ENCODE results near the gene KCNC4. TPM values are rescaled to one million over a fixed set of nuclear protein-coding genes. Genes with fewer than 3 reads are reported as not detected.

Gene KCNC4
- total and polyA plus RNA-seq, 2 experiments from 2014 or later, result 8.9 to 12.1 TPM

GRCh38 chr1:110254604-110255391 is 44.7 kb downstream of the KCNC4 start:
- Histone ChIP-seq H3K9me3 (ENCODE audit: low read depth) (no peaks in the 10 kb centered on the region), H3K9me2 (ENCODE audit: insufficient read depth) (no peaks in the 10 kb centered on the region), H3K4me3 (no peak overlapping the region), H3F3A (ENCODE audit: insufficient read depth) (no peaks in the 10 kb centered on the region), H3K27me3 (replicated peaks; ENCODE audit: insufficient read depth) (no peaks in the 10 kb centered on the region), H3K36me3 (ENCODE audit: low read depth) (no peaks in the 10 kb centered on the region), H3K4me2 (ENCODE audit: unreplicated experiment) (no peak overlapping the region), H3K79me2 (ENCODE audit: insufficient read depth) (no peaks in the 10 kb centered on the region), H3K9ac (no peak overlapping the region), H3K4me1 (ENCODE audit: insufficient read depth) (peaks cover 12% of the 10 kb centered on the region), H2AFZ (no peak overlapping the region), H3K27ac (no peak overlapping the region), H4K20me1 (ENCODE audit: insufficient read depth) (no peaks in the 10 kb centered on the region)
- DNase-seq, result no peak
- WGBS, 2 experiments (ENCODE audit: low coverage in 1 of 2, low lambda C conversion rate in 2 of 2, missing lambda C conversion rate in 2 of 2), result 58 to 64% methylated on average over 6 of the region's 6 CpGs
- TF ChIP-seq EZH2phosphoT487 (IDR thresholded peaks at IDR 0.05; ENCODE audit: insufficient read depth, low read depth) (no peak), EZH2 (IDR thresholded peaks at IDR 0.05; ENCODE audit: insufficient read depth, poor library complexity, severe bottlenecking) (no peak)
- in situ Hi-C loops (cut with MboI), result no loop called here

DNA sequence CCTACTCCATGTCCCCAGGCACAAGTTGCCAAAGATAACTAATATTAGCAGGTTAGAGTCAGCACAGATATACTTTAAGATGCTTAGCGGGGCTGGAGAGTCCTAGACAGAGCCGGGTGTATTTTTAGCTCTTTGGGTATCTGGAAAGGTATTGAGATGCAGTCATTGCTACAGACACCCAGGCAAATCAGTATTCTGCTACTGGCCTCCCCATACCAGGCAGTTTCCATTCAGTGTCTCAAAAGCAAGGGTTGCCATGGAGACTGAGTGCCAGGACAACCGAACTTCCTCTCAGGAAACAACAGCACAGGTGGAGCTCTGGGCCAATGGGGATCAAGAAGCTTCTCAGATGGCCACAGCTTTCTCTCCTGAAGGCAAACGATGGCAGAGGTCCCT is 45.3 kb downstream of the KCNC4 start:
- H3K4me2 ChIP-seq (ENCODE audit: unreplicated experiment), result no peak overlapping the region
- no peaks in the 10 kb centered on the region for H4K20me1 ChIP-seq (ENCODE audit: insufficient read depth)
- H3K79me2 ChIP-seq (ENCODE audit: insufficient read depth), result no peaks in the 10 kb centered on the region
- no peak overlapping the region for H3K9ac ChIP-seq
- H3K36me3 ChIP-seq (ENCODE audit: low read depth), result no peaks in the 10 kb centered on the region
- peaks cover 12% of the 10 kb centered on the region for H3K4me1 ChIP-seq (ENCODE audit: insufficient read depth)
- H3K27ac ChIP-seq, result no peak overlapping the region
- TF ChIP-seq EZH2phosphoT487 (IDR thresholded peaks at IDR 0.05; ENCODE audit: insufficient read depth, low read depth) (no peak), EZH2 (IDR thresholded peaks at IDR 0.05; ENCODE audit: insufficient read depth, poor library complexity, severe bottlenecking) (no peak)
- no peaks in the 10 kb centered on the region for H3K27me3 ChIP-seq (replicated peaks; ENCODE audit: insufficient read depth)
- no peaks in the 10 kb centered on the region for H3K9me3 ChIP-seq (ENCODE audit: low read depth)
- no peak for DNase-seq
- in situ Hi-C loops (cut with MboI), result no loop called here
- H2AFZ ChIP-seq, result no peak overlapping the region
- H3K4me3 ChIP-seq, result no peak overlapping the region
- no peaks in the 10 kb centered on the region for H3K9me2 ChIP-seq (ENCODE audit: insufficient read depth)
- 56 to 60% methylated on average over 4 of the region's 4 CpGs for WGBS, 2 experiments (ENCODE audit: low coverage in 1 of 2, low lambda C conversion rate in 2 of 2, missing lambda C conversion rate in 2 of 2)
- H3F3A ChIP-seq (ENCODE audit: insufficient read depth), result no peaks in the 10 kb centered on the region

GRCh38 chr1:110258734-110259133 is 48.6 kb downstream of the KCNC4 start:
- Histone ChIP-seq H3K27ac (no peak overlapping the region), H3K9me3 (ENCODE audit: low read depth) (no peaks in the 10 kb centered on the region), H3K9me2 (ENCODE audit: insufficient read depth) (no peaks in the 10 kb centered on the region), H3K9ac (no peak overlapping the region), H3K27me3 (replicated peaks; ENCODE audit: insufficient read depth) (no peaks in the 10 kb centered on the region), H3K36me3 (ENCODE audit: low read depth) (no peaks in the 10 kb centered on the region), H4K20me1 (ENCODE audit: insufficient read depth) (no peaks in the 10 kb centered on the region), H3K4me1 (ENCODE audit: insufficient read depth) (peaks cover 12% of the 10 kb centered on the region), H3K4me3 (no peak overlapping the region), H3K4me2 (ENCODE audit: unreplicated experiment) (peak overlapping the region; percentile 3), H3K79me2 (ENCODE audit: insufficient read depth) (no peaks in the 10 kb centered on the region), H3F3A (ENCODE audit: insufficient read depth) (no peaks in the 10 kb centered on the region), H2AFZ (no peak overlapping the region)
- no peak for TF ChIP-seq EZH2phosphoT487 (IDR thresholded peaks at IDR 0.05; ENCODE audit: insufficient read depth, low read depth)
- no peak for TF ChIP-seq EZH2 (IDR thresholded peaks at IDR 0.05; ENCODE audit: insufficient read depth, poor library complexity, severe bottlenecking)
- 28 to 46% methylated on average over 2 of the region's 2 CpGs for WGBS, 2 experiments (ENCODE audit: low coverage in 1 of 2, low lambda C conversion rate in 2 of 2, missing lambda C conversion rate in 2 of 2)
- peak; percentile 32 for DNase-seq
- in situ Hi-C loops (cut with MboI), result no loop called here

GRCh38 chr1:110259770-110260169 is 49.7 kb downstream of the KCNC4 start:
- Histone ChIP-seq H3K36me3 (ENCODE audit: low read depth) (no peaks in the 10 kb centered on the region), H3K4me3 (no peak overlapping the region), H3K27me3 (replicated peaks; ENCODE audit: insufficient read depth) (no peaks in the 10 kb centered on the region), H3F3A (ENCODE audit: insufficient read depth) (no peaks in the 10 kb centered on the region), H3K27ac (no peak overlapping the region), H3K9ac (no peak overlapping the region), H3K4me2 (ENCODE audit: unreplicated experiment) (no peak overlapping the region), H3K79me2 (ENCODE audit: insufficient read depth) (no peaks in the 10 kb centered on the region), H3K9me3 (ENCODE audit: low read depth) (no peaks in the 10 kb centered on the region), H3K9me2 (ENCODE audit: insufficient read depth) (no peaks in the 10 kb centered on the region), H3K4me1 (ENCODE audit: insufficient read depth) (peaks cover 12% of the 10 kb centered on the region), H2AFZ (no peak overlapping the region), H4K20me1 (ENCODE audit: insufficient read depth) (no peaks in the 10 kb centered on the region)
- in situ Hi-C loops (cut with MboI), result no loop called here
- DNase-seq, result no peak
- WGBS, 2 experiments (ENCODE audit: low coverage in 1 of 2, low lambda C conversion rate in 2 of 2, missing lambda C conversion rate in 2 of 2), result 91 to 94% methylated on average over 2 of the region's 2 CpGs
- TF ChIP-seq EZH2 (IDR thresholded peaks at IDR 0.05; ENCODE audit: insufficient read depth, poor library complexity, severe bottlenecking) (no peak), EZH2phosphoT487 (IDR thresholded peaks at IDR 0.05; ENCODE audit: insufficient read depth, low read depth) (no peak)

Small RNAs within 50 kb of the gene (small RNA-seq; reads per million reads assigned to genes)
- gene AL137790.1 (ENCODE audit: low read depth, low replicate concordance), result not detected

Other genes with a start within 250 kb of the KCNC4 start
- gene AHCYL1, start 225.5 kb upstream of the KCNC4 start, total RNA-seq (2014; rRNA removed; shearing (Covaris generic)), result 47.6 and 49.3 TPM in 2 replicates
- gene AHCYL1, start 225.5 kb upstream of the KCNC4 start, polyA plus RNA-seq (2016; fragmentation: Nextera tagmentation; extraction: Ambion mirVana), result 71.0 and 72.6 TPM in 2 replicates
- gene STRIP1, start 175.7 kb upstream of the KCNC4 start, total RNA-seq (2014; rRNA removed; shearing (Covaris generic)), result 41.9 and 49.9 TPM in 2 replicates
- gene STRIP1, start 175.7 kb upstream of the KCNC4 start, polyA plus RNA-seq (2016; fragmentation: Nextera tagmentation; extraction: Ambion mirVana), result 21.3 and 24.4 TPM in 2 replicates
- not detected in 2 replicates for gene ALX3, start 139.6 kb upstream of the KCNC4 start, total RNA-seq (2014; rRNA removed; shearing (Covaris generic))
- not detected in 2 replicates for gene ALX3, start 139.6 kb upstream of the KCNC4 start, polyA plus RNA-seq (2016; fragmentation: Nextera tagmentation; extraction: Ambion mirVana)
- not detected in 2 replicates for gene UBL4B, start 97.9 kb upstream of the KCNC4 start, total RNA-seq (2014; rRNA removed; shearing (Covaris generic))
- gene UBL4B, start 97.9 kb upstream of the KCNC4 start, polyA plus RNA-seq (2016; fragmentation: Nextera tagmentation; extraction: Ambion mirVana), result not detected in 2 replicates
- gene SLC6A17, start 59.8 kb upstream of the KCNC4 start, total RNA-seq (2014; rRNA removed; shearing (Covaris generic)), result 0.76 and 2.4 TPM in 2 replicates
- 0.34 and 0.45 TPM in 2 replicates for gene SLC6A17, start 59.8 kb upstream of the KCNC4 start, polyA plus RNA-seq (2016; fragmentation: Nextera tagmentation; extraction: Ambion mirVana)
- gene RBM15, start 129.1 kb downstream of the KCNC4 start, total RNA-seq (2014; rRNA removed; shearing (Covaris generic)), result 18.7 and 22.5 TPM in 2 replicates
- 6.4 and 6.6 TPM in 2 replicates for gene RBM15, start 129.1 kb downstream of the KCNC4 start, polyA plus RNA-seq (2016; fragmentation: Nextera tagmentation; extraction: Ambion mirVana)
- gene SLC16A4, start 180.7 kb downstream of the KCNC4 start, total RNA-seq (2014; rRNA removed; shearing (Covaris generic)), result 28.1 and 34.3 TPM in 2 replicates
- gene SLC16A4, start 180.7 kb downstream of the KCNC4 start, polyA plus RNA-seq (2016; fragmentation: Nextera tagmentation; extraction: Ambion mirVana), result 15.6 and 15.9 TPM in 2 replicates
- 67.1 and 145 TPM in 2 replicates for gene LAMTOR5, start 197.4 kb downstream of the KCNC4 start, total RNA-seq (2014; rRNA removed; shearing (Covaris generic))
- 307 and 318 TPM in 2 replicates for gene LAMTOR5, start 197.4 kb downstream of the KCNC4 start, polyA plus RNA-seq (2016; fragmentation: Nextera tagmentation; extraction: Ambion mirVana)
- not detected in 2 replicates for gene PROK1, start 240.8 kb downstream of the KCNC4 start, total RNA-seq (2014; rRNA removed; shearing (Covaris generic))
- not detected in 2 replicates for gene PROK1, start 240.8 kb downstream of the KCNC4 start, polyA plus RNA-seq (2016; fragmentation: Nextera tagmentation; extraction: Ambion mirVana)